ENCODE measurements around the gene IDUA.
"Not testable (repeated sequence)": the region's sequence is repeated elsewhere in the genome, so short reads cannot be mapped to it uniquely, and the experiment has no call there.

Gene IDUA

GRCh38 chr4:988726-989721, 2.2 kb downstream of the IDUA start:
- DNase-seq = no peak

- DNase-seq = no peak
Observed at GRCh38 chr4:989722-990471, 3.1 kb downstream of the IDUA start.

- DNase-seq = no peak
Observed at GRCh38 chr4:990746-991367, 4.0 kb downstream of the IDUA start.

- DNase-seq = no peak
Observed at GRCh38 chr4:991451-992296, 4.8 kb downstream of the IDUA start.

- no peak for DNase-seq
Observed at GRCh38 chr4:992297-993110, 5.7 kb downstream of the IDUA start.

GRCh38 chr4:993111-994029, 6.5 kb downstream of the IDUA start, which contains the start of gene SLC26A1:
TSS of gene SLC26A1 (minus strand) at chr4:993404. CDS start at chr4:991703, 1,701 bp downstream.
- no peak for DNase-seq

GRCh38 chr4:995311-996026, 8.6 kb downstream of the IDUA start:
- DNase-seq = no peak

GRCh38 chr4:996030-996996, 9.5 kb downstream of the IDUA start:
- no peak for DNase-seq

- no peak for DNase-seq
Observed at GRCh38 chr4:996997-997374, 10.1 kb downstream of the IDUA start.

GRCh38 chr4:997375-998071, 10.7 kb downstream of the IDUA start:
- no peak for DNase-seq

GRCh38 chr4:998096-998691, 11.3 kb downstream of the IDUA start:
- no peak for DNase-seq

- not testable (repeated sequence) for DNase-seq
Observed at GRCh38 chr4:999240-999863, 12.5 kb downstream of the IDUA start.

- no peak for DNase-seq
Observed at GRCh38 chr4:999882-1000425, 13.1 kb downstream of the IDUA start.

- DNase-seq = no peak
Observed at GRCh38 chr4:1000686-1001260, 13.9 kb downstream of the IDUA start.

- no peak for DNase-seq
Observed at GRCh38 chr4:1001561-1002130, 14.8 kb downstream of the IDUA start.

- no peak for DNase-seq
Observed at GRCh38 chr4:1002131-1002630, 15.3 kb downstream of the IDUA start.

Data from NCI-H2081 treated with DMSO at 0.1 percent for 48 hours (cell line).